K562 (cell line): ENCODE measurements around the gene PRRT2. TPM values are rescaled to one million over a fixed set of nuclear protein-coding genes. Genes with fewer than 3 reads are reported as not detected.
A peak's percentile ranks its signal among the peaks of the same experiment; 100 is the strongest.

Experiments
- CLOCK ChIP-seq: fragments of 250-450 bp; sonication (Bioruptor Pico); IDR thresholded peaks from 2 replicates; pipeline ENCODE4 v1.4.0; 2020; ENCODE audit warnings: mild to moderate bottlenecking, moderate library complexity, borderline replicate concordance
- ESRRB ChIP-seq: fragments of 250-450 bp; sonication (Bioruptor Pico); IDR thresholded peaks from 2 replicates; pipeline ENCODE4 v1.5.0; 2020; ENCODE audit warnings: mild to moderate bottlenecking, moderate library complexity, borderline replicate concordance
- FOXP4 ChIP-seq: sonication (generic); formaldehyde crosslinking; IDR thresholded peaks from 2 replicates; pipeline ENCODE4 v1.8.0; 2022; ENCODE audit warnings: mild to moderate bottlenecking, missing genetic modification reagents, borderline replicate concordance
- JUN ChIP-seq, 2 experiments: sonication (generic) in 1 of 2; formaldehyde crosslinking in 1 of 2; IDR thresholded peaks; 2 replicates each; pipeline versions ENCODE4 v1.6.1 to v1.8.0; 2012 to 2022; ENCODE audit warnings: borderline replicate concordance in 2 of 2, mild to moderate bottlenecking in 2 of 2, improper control_type of control experiment in 1 of 2, low read depth in 1 of 2, low read length in 1 of 2, missing genetic modification reagents in 1 of 2
- MIER1 ChIP-seq: fragments of 450-650 bp; IDR thresholded peaks from 2 replicates; pipeline ENCODE4 v1.6.1; 2016; ENCODE audit warnings: antibody characterized with exemption, mild to moderate bottlenecking, low read depth
- NFE2 ChIP-seq: IDR thresholded peaks from 2 replicates; pipeline ENCODE4 v1.6.1; 2014; ENCODE audit warnings: antibody characterized with exemption, low read depth
- PKNOX1 ChIP-seq: fragments of 450-650 bp; IDR thresholded peaks from 2 replicates; pipeline ENCODE4 v1.6.1; 2016
- POLR2G ChIP-seq: fragments of 200-400 bp; formaldehyde crosslinking; IDR thresholded peaks from 2 replicates; pipeline ENCODE4 v1.6.1; 2017; ENCODE audit warnings: low read depth, mild to moderate bottlenecking, antibody characterized with exemption, low read length, moderate library complexity
- RBM17 ChIP-seq: fragments of 200-400 bp; formaldehyde crosslinking; IDR thresholded peaks from 2 replicates; pipeline ENCODE4 v1.6.1; 2017; ENCODE audit warnings: low read depth, mild to moderate bottlenecking, low read length, borderline replicate concordance
- SMAD3 ChIP-seq: fragments of 450-650 bp; formaldehyde crosslinking; conservative IDR thresholded peaks from 2 replicates; pipeline ENCODE4 v1.4.0; 2020; ENCODE audit warnings: mild to moderate bottlenecking
- SMAD4 ChIP-seq: fragments of 250-450 bp; sonication (Bioruptor Pico); conservative IDR thresholded peaks from 2 replicates; pipeline ENCODE4 v1.8.0; 2021; ENCODE audit warnings: inconsistent platforms, mild to moderate bottlenecking, moderate library complexity
- SNIP1 ChIP-seq: fragments of 450-650 bp; IDR thresholded peaks from 2 replicates; pipeline ENCODE4 v1.7.1; 2017; ENCODE audit warnings: low read depth, mild to moderate bottlenecking
- TBP ChIP-seq: optimal IDR thresholded peaks from 2 replicates; pipeline ENCODE3; 2011; ENCODE audit warnings: low read depth, low read length, improper control_type of control experiment
- TFE3 ChIP-seq: fragments of 450-650 bp; formaldehyde crosslinking; IDR thresholded peaks from 2 replicates; pipeline ENCODE4 v1.4.0; 2020; ENCODE audit warnings: mild to moderate bottlenecking, mixed read lengths
- ZHX1 ChIP-seq: fragments of 150-350 bp; conservative IDR thresholded peaks from 2 replicates; pipeline ENCODE4 v1.6.1; 2014; ENCODE audit warnings: low read length
- polyA plus RNA-seq, 8 experiments: library from polyadenylated mRNA; depleted of rRNA in 4 of 8; stranded (reverse) in 5 of 8; unstranded in 3 of 8; fragments of >200 nt; fragmentation: Nextera tagmentation in 2 of 8; fragmentation: Illumina TruSeq in 1 of 8; extraction: Ambion mirVana in 2 of 8; extraction: Trizol in 1 of 8; gene quantifications; 2 replicates each; pipeline versions ENCODE4 v1.2.1 to v1.2.3, GENCODE V29; 2011 to 2014; ENCODE audit warnings: inconsistent platforms in 1 of 8, missing spikeins in 1 of 8
- total RNA-seq, 7 experiments: library from RNA; depleted of rRNA in 6 of 7; stranded (reverse); fragments of >200 nt in 6 of 7; fragmentation: Illumina TruSeq in 2 of 7; extraction: Trizol in 2 of 7; gene quantifications; 2 replicates each; pipeline versions ENCODE4 v1.2.1 to v1.2.3, GENCODE V29; 2011 to 2021; ENCODE audit warnings: low replicate concordance in 1 of 7

The PRRT2 gene
- total and polyA plus RNA-seq, 9 of the 15 experiments (the other 6 are each of a cell fraction or from before 2014, with no cell fraction given), result 0.11 to 1.0 (median 0.42) TPM; not detected in 2

GRCh38 chr16:29815793-29816693 lies 4.0 kb downstream of the PRRT2 start, which contains the start of gene PAGR1 (continued):
- TF ChIP-seq JUN (IDR thresholded peaks at IDR 0.05; ENCODE audit: borderline replicate concordance, low read depth, low read length) (0 out of 2 replicates have a peak, but pooled peaks have one; percentile 43), JUN (CRISPR knock-in tag; IDR thresholded peaks at IDR 0.05; ENCODE audit: borderline replicate concordance) (no peak), TBP (peak; percentile 85), MIER1 (no peak), SMAD3 (CRISPR knock-in tag) (no peak), FOXP4 (CRISPR knock-in tag) (no peak), TFE3 (CRISPR knock-in tag) (no peak), NFE2 (no peak), PKNOX1 (no peak; the same call in none of the 2 replicates), CLOCK (CRISPR knock-in tag) (0 out of 2 replicates have a peak, but pooled peaks have one; percentile 64), SMAD4 (CRISPR knock-in tag) (peak; percentile 46; the same call in 1 of the 2 replicates), ESRRB (CRISPR knock-in tag) (no peak), POLR2G (peak; percentile 90), ZHX1 (no peak; the same call in 1 of the 2 replicates), SNIP1 (no peak), RBM17 (no peak)
